GM21390 (cell line): ENCODE measurements around the gene KRTAP1-3.
"Not testable (repeated sequence)": the region's sequence is repeated elsewhere in the genome, so short reads cannot be mapped to it uniquely, and the experiment has no call there.

Source experiments
- ATAC-seq: cut with Tn5 transposase; IDR thresholded peaks from one replicate; pipeline ENCODE4 v1.9.1; 2021; ENCODE audit not compliant: unreplicated experiment

The KRTAP1-3 gene

GRCh38 chr17:41034346-41034935 is at the start of gene KRTAP1-3:
Gene KRTAP1-3, minus strand, starts transcription at chr17:41034874. Its CDS starts 53 bp downstream, at chr17:41034821.
- ATAC-seq = not testable (repeated sequence)

- ATAC-seq = not testable (repeated sequence)
Measured at GRCh38 chr17:41084100-41084856, 49.6 kb upstream of the KRTAP1-3 start, which contains the start of gene KRTAP4-7. Gene KRTAP4-7, plus strand, starts transcription at chr17:41084150. Its CDS starts 57 bp downstream, at chr17:41084207.

- ATAC-seq = not testable (repeated sequence)
Measured at GRCh38 chr17:41083427-41083826, 48.8 kb upstream of the KRTAP1-3 start.

- ATAC-seq = no peak
Measured at GRCh38 chr17:41082626-41083025, 48.0 kb upstream of the KRTAP1-3 start.

- ATAC-seq = no peak
Measured at GRCh38 chr17:41076788-41077187, 42.1 kb upstream of the KRTAP1-3 start.

- ATAC-seq = no peak
Measured at GRCh38 chr17:41073676-41074075, 39.0 kb upstream of the KRTAP1-3 start.

- ATAC-seq = no peak
Measured at GRCh38 chr17:41071606-41072360, 37.1 kb upstream of the KRTAP1-3 start.

- no peak for ATAC-seq
Measured at GRCh38 chr17:41069031-41069430, 34.4 kb upstream of the KRTAP1-3 start.

- no peak for ATAC-seq
Measured at GRCh38 chr17:41067281-41067680, 32.6 kb upstream of the KRTAP1-3 start.

- ATAC-seq = no peak
Measured at GRCh38 chr17:41065829-41066624, 31.4 kb upstream of the KRTAP1-3 start, which contains the start of gene KRTAP2-4. Gene KRTAP2-4, minus strand, starts transcription at chr17:41065879. Its CDS starts 34 bp downstream, at chr17:41065845.

- not testable (repeated sequence) for ATAC-seq
Measured at GRCh38 chr17:41065016-41065689, 30.5 kb upstream of the KRTAP1-3 start.

GRCh38 chr17:41064301-41064700 is 29.6 kb upstream of the KRTAP1-3 start:
- ATAC-seq = no peak

- no peak for ATAC-seq
Measured at GRCh38 chr17:41063449-41063848, 28.8 kb upstream of the KRTAP1-3 start.

- ATAC-seq = no peak
Measured at GRCh38 chr17:41061964-41062363, 27.3 kb upstream of the KRTAP1-3 start.

- no peak for ATAC-seq
Measured at GRCh38 chr17:41060052-41060604, 25.5 kb upstream of the KRTAP1-3 start, which contains the start of gene KRTAP2-3. Gene KRTAP2-3, minus strand, starts transcription at chr17:41060114. Its CDS starts 64 bp downstream, at chr17:41060050.

GRCh38 chr17:41059276-41060051 is 24.8 kb upstream of the KRTAP1-3 start:
- not testable (repeated sequence) for ATAC-seq

- no peak for ATAC-seq
Measured at GRCh38 chr17:41058741-41059140, 24.1 kb upstream of the KRTAP1-3 start.

- no peak for ATAC-seq
Measured at GRCh38 chr17:41057547-41057946, 22.9 kb upstream of the KRTAP1-3 start.

GRCh38 chr17:41055130-41055529 is 20.5 kb upstream of the KRTAP1-3 start, which contains the start of gene KRTAP2-2:
Gene KRTAP2-2, minus strand, starts transcription at chr17:41055230. Its CDS starts 19 bp downstream, at chr17:41055211.
- not testable (repeated sequence) for ATAC-seq
